HL-60 (cell line): ENCODE results near the gene BMERB1.

ENCODE experiments used
- DNase-seq, 2 experiments: peaks; one replicate each; pipeline ENCODE4 v3.0.0-alpha.2; 2010 to 2020; ENCODE audit warnings: low read depth in 1 of 2, low spot score in 1 of 2
- H3K27ac ChIP-seq: fragments of 250-450 bp; sonication (Bioruptor Pico); replicated peaks from 2 replicates; pipeline ENCODE4 v1.5.1; 2020; ENCODE audit warnings: mild to moderate bottlenecking, moderate library complexity
- H3K27me3 ChIP-seq: fragments of 250-450 bp; sonication (Bioruptor Pico); 2 replicates; pipeline ENCODE4 v1.5.1; 2021; ENCODE audit warnings: mild to moderate bottlenecking, moderate library complexity; ENCODE audit not compliant: insufficient read depth, poor library complexity, severe bottlenecking
- H3K4me3 ChIP-seq: replicated peaks from 2 replicates; pipeline ENCODE4 v1.5.1; 2011; ENCODE audit warnings: mild to moderate bottlenecking, control low read depth, low read length; ENCODE audit not compliant: insufficient read depth
- GABPA ChIP-seq: IDR thresholded peaks from 2 replicates; pipeline ENCODE4 v1.6.1; 2012; ENCODE audit warnings: low read depth
- POLR2AphosphoS5 ChIP-seq: IDR thresholded peaks from 2 replicates; pipeline ENCODE4 v1.6.1; 2012; ENCODE audit warnings: low read depth
- REST ChIP-seq: IDR thresholded peaks from 2 replicates; pipeline ENCODE4 v1.6.1; 2012; ENCODE audit warnings: low read depth; ENCODE audit not compliant: insufficient replicate concordance
- SPI1 ChIP-seq: IDR thresholded peaks from 2 replicates; pipeline ENCODE4 v1.6.1; 2012; ENCODE audit warnings: low read depth, mild to moderate bottlenecking, borderline replicate concordance
- TF ChIP-seq, protein P1 (sequence below): IDR thresholded peaks from one replicate; pipeline ENCODE4 v1.5.1; 2011; ENCODE audit warnings: low read length, control low read depth, inconsistent platforms; ENCODE audit not compliant: insufficient read depth

Gene BMERB1

GRCh38 chr16:15620611-15621195, 186.3 kb downstream of the BMERB1 start:
- Histone ChIP-seq H3K27me3 (no peaks in the 10 kb centered on the region), H3K4me3 (no peak overlapping the region), H3K27ac (no peak overlapping the region)
- TF ChIP-seq SPI1 (no peak), GABPA (no peak), POLR2AphosphoS5 (no peak), REST (no peak)
- TF ChIP-seq, protein P1, sequence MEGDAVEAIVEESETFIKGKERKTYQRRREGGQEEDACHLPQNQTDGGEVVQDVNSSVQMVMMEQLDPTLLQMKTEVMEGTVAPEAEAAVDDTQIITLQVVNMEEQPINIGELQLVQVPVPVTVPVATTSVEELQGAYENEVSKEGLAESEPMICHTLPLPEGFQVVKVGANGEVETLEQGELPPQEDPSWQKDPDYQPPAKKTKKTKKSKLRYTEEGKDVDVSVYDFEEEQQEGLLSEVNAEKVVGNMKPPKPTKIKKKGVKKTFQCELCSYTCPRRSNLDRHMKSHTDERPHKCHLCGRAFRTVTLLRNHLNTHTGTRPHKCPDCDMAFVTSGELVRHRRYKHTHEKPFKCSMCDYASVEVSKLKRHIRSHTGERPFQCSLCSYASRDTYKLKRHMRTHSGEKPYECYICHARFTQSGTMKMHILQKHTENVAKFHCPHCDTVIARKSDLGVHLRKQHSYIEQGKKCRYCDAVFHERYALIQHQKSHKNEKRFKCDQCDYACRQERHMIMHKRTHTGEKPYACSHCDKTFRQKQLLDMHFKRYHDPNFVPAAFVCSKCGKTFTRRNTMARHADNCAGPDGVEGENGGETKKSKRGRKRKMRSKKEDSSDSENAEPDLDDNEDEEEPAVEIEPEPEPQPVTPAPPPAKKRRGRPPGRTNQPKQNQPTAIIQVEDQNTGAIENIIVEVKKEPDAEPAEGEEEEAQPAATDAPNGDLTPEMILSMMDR = no peak
- no peak for DNase-seq

GRCh38 chr16:15621456-15621855, 187.1 kb downstream of the BMERB1 start:
- TF ChIP-seq POLR2AphosphoS5 (no peak), GABPA (no peak), REST (no peak), SPI1 (no peak)
- TF ChIP-seq, protein P1 = no peak
- no peak for DNase-seq
- Histone ChIP-seq H3K27me3 (no peaks in the 10 kb centered on the region), H3K4me3 (no peak overlapping the region), H3K27ac (no peak overlapping the region)

DNA sequence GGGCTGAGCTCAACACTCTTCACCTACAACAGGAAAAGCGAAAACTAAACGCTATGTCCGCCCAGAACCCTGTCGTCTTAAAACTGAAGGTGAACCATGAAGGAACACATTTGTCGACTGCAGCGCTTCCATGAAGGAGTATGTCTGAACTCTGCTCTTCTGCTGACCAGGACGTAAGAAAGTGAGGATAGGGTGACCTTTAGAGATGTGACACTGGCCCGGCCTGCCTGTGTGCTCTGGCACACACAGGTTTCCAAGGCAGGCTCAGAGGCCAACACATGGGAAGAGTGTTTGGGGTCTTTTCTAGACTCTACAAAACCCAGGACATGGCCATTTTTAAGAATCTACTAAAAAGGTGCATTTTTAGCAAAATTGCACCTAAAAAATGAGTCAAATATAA, 187.5 kb downstream of the BMERB1 start:
- no peak for DNase-seq
- no peak overlapping the region for H3K27ac ChIP-seq
- H3K4me3 ChIP-seq = no peak overlapping the region
- H3K27me3 ChIP-seq = no peaks in the 10 kb centered on the region
- TF ChIP-seq GABPA = no peak
- TF ChIP-seq SPI1 = no peak
- no peak for TF ChIP-seq REST
- TF ChIP-seq POLR2AphosphoS5 = no peak
